ENCODE measurements around the gene IZUMO4. TPM values are rescaled to one million over a fixed set of nuclear protein-coding genes. Genes with fewer than 3 reads are reported as not detected.

IZUMO4 gene
- polyA plus RNA-seq, 1 donor: 1.1 TPM

GRCh38 chr19:2058570-2059421 is 37.9 kb upstream of the IZUMO4 start:
- DNase-seq (ENCODE audit: low read depth): no peak

- DNase-seq (ENCODE audit: low read depth): no peak
Observed at GRCh38 chr19:2059422-2060201, 37.1 kb upstream of the IZUMO4 start.

DNA sequence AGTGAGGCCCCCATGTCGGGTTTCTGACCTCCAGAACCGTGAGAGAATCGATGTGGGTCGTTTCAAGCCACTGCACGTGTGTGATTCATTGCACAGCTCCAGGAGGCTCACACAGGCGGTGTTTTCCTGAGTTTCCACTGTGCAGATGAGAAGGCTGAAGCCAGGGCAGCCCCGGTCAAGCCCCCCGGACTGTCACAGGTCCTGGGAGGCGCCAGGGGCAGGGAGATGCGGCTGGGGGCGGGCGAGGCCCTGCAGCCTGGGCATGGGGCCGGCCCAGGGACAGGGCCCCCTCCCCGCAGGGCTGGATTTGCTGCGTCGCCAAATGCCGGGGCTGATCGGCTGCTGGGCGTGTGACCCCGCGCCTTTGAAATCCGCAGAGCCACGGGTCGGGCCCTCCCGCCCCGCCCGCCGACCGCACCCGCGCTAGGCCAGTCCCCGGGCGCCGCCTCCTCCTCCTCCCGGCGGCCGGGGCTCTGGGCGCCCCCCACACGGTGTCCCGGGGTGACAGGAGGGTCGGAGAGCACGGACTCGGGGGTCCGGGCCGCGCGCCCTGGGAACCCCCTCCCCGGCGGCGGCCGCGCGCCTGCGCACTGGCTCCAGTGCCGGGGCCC is 35.7 kb upstream of the IZUMO4 start:
- DNase-seq (ENCODE audit: low read depth): no peak

GRCh38 chr19:2061495-2062388 is 35.0 kb upstream of the IZUMO4 start:
- peak; percentile 83 for DNase-seq (ENCODE audit: low read depth)

DNA sequence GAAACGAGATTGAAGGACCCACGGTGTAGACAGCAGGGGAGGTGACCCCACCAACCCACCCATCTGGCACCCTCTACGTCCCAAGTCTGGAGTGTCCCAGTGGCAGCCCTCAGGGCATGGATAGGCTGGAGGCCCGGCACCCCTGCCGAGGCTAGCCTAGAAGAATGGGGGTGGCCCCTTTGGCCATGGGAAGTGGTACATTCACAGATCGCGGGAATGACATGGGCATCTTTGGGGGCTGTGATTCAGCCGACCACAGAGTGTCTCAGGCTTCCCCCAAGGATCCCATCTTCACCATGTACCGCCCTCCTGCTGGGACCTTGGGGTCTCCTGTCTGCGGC is 34.4 kb upstream of the IZUMO4 start:
- no peak for DNase-seq (ENCODE audit: low read depth)

DNA sequence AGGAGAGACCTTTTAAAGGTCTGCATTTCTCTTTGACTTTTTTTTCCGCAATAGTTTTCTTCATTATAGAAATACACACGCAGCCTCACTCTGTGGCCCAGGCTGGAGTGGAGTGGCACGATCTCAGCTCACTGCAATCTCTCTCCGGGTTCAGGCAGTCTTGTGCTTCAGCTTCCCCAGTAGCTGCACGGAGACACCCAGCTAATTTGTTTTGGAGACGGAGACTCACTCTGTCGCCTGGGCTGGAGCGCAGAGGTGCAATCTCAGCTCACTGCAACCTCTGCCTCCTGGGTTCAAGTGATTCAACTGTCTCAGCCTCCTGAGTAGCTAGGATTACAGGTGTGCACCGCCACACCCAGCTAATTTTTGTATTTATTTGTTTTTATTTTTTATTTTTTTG is 33.9 kb upstream of the IZUMO4 start:
- DNase-seq (ENCODE audit: low read depth): no peak

DNA sequence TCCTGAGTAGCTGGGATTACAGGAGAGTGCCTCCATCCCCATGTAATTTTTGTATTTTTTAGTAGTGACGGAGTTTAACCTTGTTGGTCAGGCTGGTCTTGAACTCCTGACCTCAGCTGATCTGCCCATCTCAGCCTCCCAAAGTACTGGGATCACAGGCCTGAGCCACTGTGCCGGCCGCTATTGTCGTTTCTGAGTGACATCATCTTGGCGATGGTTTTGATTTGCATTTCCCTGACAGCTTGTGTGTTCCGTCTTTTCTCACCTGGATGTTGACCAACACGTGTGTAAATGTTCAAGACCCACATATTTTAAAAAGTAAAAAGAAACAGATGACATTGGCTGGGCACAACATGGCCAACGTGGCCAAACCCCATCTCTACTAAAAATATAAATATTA is 32.9 kb upstream of the IZUMO4 start:
- DNase-seq (ENCODE audit: low read depth): no peak

DNA sequence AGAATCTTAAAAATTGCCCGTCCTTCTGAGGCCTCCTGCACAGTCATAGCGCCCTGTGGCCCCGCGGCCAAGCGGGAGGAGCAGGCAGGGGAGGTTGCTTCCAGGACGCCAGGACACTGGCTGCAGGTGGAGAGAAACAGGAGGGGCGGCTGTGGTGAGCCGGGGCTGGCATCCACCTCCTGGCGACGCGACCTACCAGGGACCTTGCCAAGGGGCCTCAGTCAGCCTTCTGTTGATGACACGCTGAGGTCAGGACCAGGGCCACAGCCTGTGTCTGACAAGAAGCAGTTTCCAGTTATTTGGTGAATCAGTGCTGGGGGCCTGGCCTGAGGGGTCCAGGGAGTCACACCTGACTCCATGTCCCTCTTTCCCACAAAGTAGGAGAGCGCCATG is 32.3 kb upstream of the IZUMO4 start:
- DNase-seq (ENCODE audit: low read depth): no peak

DNA sequence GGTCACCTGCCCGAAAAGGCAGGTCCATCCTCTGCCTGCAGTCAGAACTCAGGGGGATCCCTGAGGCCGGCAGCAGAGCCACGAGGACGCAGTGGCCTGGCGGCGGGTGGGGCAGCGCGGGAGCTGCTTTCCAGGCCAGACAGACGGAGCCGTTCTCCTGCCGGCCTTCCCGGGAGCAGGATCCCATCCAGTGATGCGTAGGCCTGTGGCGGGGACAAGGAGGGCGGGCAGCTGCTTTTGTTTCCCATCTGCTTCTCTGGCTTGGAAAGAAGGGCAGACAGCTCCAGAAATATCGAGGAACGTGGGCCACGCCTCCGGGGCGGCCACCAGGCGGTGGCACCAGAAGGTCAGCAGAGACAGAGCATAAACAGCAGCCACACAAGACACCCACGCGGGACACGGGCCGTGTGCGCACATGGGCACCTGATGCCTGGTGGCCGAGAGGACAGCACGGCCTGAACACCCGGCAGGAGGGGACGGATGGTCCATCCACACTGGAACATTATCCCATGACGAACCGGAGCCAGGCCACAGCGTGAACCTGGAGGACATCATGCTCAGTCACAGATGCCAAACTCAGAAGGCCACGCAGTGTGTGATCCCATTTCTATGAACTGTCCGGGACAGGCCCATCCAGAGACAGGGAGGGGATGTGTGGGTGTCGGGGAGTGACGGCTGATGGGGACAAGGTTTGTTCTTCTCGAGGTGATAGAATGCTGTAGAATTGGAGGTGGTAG is 31.8 kb upstream of the IZUMO4 start:
- no peak for DNase-seq (ENCODE audit: low read depth)

DNA sequence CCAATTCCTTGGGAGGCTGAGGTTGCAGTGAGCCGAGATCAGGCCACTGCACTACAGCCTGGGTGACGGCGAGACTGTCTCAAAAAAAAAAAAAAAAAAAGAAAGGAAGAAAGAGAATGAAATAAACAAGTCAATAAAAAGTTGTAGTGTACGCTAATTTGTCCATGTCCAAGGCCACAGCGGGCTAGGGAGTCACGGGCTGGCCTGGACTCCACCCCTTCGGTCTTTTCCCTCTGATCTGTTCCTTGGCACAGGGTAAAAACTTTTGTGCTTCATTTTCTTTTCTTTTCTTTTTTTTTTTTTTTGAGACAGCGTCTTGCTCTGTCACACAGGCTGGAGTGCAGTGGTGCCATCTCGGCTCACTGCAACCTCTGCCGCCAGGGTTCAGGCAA is 26.3 kb upstream of the IZUMO4 start:
- no peak for DNase-seq (ENCODE audit: low read depth)

DNA sequence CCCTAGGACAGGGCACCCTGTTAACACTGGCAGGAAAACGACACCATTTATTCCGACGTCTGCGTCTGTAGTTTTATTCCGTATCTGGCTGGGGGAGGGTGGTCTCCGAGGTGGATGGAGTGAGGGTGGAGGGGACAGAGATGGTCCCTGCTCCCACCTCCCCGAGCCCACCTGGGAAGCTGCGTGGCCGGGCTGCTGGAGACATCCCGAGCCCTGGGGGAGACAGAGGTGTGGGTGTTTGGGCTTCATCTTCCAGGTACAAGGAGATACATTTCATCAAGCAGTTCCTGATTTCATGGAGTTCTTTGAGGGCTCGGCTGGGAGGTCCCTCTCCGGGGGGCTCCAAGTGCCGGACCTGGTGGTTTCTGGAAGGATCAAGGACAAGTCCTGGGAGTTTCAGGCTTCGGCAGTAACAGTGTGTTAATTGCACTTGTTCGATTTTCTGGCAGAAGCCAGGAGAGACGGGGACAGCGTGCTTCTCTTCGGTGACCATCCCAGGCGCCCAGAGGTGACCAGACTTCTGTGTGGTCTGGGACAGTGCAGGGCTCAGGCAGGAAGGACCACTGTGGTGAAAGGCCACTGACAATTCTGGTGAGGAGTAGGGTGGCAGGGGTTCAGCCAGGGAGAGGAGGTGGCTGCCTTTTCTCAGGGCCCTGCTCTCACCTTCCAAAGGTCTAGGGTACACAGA is 25.6 kb upstream of the IZUMO4 start:
- DNase-seq (ENCODE audit: low read depth): no peak

DNA sequence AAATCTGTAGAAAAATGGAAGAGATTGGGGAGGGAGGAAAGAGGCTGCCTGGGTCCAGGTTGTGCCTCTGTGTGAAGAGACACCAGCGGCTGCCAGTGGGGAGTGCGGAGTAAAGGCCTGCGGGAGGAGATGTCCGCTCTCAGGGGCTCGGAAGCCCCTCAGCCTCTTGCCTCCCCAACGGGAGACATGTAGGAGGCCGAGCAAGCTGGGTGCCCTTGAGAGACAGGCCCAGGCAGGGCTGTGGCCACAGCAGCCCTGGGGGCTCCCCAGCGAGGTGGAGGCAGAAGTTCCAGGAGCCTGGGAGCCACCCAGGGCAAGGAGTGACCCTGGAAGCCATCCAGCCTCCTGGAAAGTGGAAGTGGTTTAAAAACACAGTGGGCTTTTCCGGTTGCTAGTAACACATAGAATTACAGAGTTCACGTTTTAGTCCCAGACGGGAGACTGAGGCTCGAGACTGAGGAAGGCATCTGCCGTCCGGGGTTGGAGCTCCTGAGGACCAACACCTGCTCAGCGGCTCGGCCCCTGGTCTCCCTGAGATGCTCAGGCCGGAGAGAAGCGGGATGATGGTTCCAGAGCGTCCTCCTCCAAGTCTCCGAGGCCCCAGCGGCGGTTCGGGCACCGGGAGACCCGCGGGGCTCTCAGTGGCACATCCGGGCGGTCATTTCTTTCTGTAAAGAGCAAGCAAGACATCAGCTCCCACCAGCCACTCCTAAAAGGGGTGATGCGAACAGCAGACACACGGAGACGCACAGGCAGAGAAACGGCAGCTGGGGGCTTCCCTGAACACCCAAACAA is 23.8 kb upstream of the IZUMO4 start:
- DNase-seq (ENCODE audit: low read depth): no peak

DNA sequence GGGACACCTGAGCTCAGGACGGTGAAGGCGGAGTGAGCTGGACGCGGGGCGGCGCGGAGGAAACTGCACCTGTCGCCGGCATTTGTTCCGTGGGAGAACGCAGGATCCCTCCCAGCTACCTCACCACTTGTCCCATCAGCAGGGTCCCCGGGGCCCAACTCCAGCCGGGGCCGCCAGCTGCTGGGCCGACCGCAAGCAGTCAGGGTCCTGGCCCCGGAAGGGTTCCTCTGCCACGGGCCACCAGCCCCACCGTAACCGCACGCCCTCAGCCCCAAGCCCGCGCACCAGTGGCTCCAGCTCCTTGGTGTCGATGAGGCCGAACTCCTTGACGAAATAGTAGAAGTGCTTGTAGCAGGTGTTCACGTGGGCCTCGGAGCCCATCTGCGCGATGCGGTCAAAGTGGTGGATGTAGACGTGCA is 20.2 kb upstream of the IZUMO4 start:
- no peak for DNase-seq (ENCODE audit: low read depth)

DNA sequence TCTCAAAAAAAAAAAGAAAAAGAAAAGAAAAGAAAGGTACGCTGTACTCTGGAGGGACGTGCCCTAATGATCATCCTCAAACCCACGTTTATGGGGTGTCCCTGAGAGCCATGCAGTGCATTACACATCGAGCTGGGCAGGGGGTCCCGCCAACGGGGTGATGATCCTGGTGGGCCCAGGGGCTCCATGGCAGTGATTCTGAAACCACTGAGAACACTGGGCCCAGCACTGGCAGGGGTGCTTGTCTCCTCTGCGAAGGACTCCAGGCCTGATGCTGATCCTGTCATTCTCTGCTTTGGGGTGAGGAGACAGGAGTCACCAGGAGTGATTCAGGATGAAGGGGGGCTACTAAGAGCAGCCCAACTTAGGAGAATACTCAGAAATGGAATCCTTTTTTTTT is 19.3 kb upstream of the IZUMO4 start:
- no peak for DNase-seq (ENCODE audit: low read depth)

- no peak for DNase-seq (ENCODE audit: low read depth)
Observed at GRCh38 chr19:2077833-2078619, 18.7 kb upstream of the IZUMO4 start.

DNA sequence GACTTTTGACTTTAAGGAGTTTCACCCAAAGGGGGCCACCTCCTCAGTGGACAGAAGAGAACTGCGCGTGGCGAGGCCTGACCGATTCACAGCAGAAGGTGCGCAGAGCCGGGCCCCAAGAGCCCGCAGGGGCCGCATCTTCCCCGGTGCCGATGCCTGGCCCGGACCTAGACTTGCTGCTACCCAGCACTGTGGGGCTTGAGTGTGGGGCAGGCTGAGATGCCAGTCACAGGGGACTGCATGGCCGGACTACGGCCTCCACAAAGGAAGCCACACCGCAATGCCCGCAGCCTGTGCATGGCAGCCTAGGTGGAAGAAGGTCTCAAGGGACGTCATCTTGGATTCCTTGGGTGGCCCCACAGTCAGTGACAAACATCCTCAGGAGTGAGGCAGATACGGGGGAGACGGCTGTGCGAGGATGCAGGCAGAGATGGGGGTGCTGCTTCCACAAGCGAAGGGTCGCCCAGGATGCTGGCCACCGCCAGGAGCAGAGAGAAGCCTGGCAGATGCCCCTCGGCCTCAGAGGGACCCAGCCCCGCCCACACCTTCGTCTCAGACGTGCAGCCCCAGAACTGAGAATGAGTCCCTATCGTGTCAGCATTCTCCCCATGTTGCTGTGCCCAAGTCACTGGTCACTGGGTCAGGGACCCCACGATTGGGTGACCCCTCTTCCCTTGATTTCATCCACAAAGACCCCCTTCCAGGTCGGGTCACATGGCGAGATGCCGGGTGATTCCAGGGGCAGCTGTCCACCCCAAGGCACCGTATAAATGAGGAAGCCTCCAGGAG is 17.4 kb upstream of the IZUMO4 start:
- DNase-seq (ENCODE audit: low read depth): no peak

GRCh38 chr19:2079865-2080301 is 16.8 kb upstream of the IZUMO4 start:
- no peak for DNase-seq (ENCODE audit: low read depth)

Data from forelimb muscle (tissue), 1 donor.